Stimulated activated CD8-positive, alpha-beta memory T cell treated with anti-CD3 and anti-CD28 coated beads, Interleukin-4, amount 100 ng/mL, for 4 hours (primary cell): ENCODE data around the gene INPP4A.

Source experiments
- DNase-seq, 2 donors: peaks; one replicate each; pipeline ENCODE4 v3.0.0-alpha.2; 2020; ENCODE audit warnings: low read depth in 2 of 2, low spot score in 1 of 2

Gene INPP4A

DNA sequence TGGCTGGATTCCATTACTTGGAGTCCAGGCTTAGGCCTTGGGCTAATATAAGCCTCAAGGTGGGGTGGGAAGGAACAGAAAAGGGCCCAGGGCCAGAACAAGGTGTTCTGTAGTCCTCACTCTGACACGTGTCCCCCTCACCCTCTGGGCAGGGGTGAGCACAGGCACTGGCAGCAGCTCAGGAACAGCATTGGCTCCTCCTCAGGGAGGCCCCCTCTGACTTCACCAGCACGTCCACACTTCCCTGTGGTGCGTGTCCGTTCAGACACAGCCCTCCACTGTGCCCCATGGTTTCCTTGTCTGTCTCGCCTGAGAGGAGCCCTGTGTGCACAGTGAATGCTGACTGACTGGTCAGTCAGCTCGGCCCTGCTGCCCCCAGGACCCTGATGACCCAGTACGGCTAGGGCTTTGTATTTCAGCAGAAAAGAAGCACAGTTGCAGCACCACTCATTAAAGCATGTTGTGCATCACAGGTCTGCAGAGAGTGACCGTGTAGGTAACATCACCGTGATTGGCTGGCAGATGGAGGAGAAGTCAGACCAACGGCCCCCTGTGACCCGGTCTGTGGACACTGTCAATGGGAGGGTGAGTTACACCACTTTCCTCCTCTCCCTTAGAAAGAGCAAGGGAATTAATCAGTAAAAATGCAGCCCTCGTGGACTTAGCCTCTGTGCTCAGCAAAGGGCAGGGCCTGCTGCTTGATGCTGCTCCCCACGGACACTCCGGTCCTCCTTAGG lies 92.9 kb downstream of the INPP4A start:
- DNase-seq, result no peak

DNA sequence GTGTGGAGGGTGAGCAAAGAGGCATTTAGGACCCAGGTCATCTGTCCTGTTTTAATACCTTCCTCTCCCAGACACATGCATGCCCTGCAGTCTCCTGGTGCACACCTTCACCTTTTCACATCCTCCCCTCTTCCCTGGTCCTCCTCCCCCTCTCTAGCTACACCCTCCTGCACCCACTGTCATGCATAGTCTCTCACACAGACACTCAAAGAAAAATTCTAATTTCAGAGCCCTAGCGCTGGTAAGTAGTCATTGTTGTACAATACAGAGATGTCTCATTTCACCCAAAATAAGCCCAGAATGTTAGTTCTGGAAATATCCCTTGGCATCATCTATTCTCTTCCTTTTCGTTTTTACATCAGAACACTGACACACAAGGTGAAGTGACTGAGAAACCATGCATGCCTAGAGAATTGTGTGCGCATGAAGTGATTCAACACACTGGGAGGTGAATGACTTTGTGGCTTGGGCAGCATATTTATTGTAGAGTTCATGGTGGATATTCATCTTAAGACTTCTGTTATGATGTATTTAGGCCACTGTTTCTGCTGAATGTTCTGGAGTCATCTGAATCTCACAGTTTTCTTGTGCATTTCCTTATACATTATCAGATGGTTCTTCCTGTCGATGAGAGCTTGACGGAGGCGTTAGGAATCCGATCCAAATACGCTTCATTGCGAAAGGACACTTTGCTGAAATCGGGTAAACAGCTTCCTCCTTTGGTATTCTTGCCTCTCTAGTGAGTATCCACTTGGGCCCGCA lies 93.8 kb downstream of the INPP4A start:
- no peak for DNase-seq

DNA sequence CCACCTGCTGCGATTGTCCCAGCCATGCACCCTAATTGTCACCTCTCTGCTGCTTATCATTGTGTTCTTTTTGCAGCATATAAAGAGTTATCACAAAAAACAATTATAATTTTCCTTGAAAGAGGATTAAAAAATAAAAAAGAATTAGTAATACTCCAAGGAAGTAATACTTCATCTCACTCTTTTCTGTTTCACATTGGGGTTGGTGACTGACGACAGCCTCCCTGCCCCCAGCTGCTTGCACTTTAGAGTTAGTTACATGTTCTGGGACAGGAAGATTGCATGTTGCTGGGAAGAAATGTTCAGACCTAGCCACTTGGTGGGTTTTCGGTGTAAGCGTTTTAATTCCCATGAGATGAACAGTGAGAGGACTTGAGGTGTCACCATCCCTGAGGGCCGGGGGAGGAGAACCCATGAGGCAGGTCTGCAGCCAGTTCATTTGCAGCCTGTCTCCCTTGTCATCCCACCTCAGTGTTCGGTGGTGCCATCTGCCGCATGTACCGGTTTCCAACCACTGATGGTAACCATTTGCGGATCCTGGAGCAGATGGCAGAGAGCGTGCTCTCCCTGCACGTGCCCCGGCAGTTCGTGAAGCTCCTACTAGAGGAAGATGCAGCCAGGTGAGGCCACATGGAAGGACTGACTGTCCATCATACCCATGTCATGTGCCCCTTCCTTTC lies 94.5 kb downstream of the INPP4A start:
- DNase-seq, result no peak

DNA sequence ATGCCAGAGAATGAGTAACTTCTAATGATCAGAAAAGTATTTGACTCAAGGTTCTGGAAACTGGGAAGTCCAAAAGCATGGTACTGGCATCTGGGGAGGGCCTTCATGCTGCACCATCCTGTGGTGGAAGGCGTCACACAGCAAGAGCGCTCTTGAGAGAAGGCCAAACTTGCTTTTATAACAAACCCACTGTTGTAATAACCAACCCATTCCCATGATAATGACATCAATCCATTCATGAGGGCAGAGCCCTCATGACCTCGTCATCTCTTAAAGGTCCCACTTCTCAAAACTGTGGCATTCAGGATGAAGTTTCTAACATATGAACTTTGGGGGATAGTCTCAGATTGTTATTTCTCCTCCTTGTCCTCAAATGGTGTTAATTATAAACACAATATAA lies 95.9 kb downstream of the INPP4A start:
- no peak for DNase-seq

DNA sequence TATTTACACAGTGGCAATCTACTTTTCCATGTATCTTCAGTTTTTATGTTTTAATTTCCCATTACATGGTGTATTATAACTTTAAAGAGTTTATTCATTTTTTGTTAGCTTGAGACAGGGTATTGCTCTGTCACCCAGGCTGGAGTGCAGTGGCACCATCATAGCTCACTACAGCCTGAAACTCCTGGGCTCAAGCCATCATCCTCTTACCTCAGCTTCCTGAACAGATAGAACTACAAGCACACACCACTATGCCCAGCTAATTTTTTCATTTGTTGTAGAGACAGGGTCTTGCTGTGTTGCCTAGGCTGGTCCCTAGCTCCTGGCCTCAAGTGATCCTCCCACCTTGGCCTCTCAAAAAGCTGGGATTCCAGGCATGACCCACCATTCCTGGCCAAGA lies 96.8 kb downstream of the INPP4A start:
- no peak for DNase-seq

DNA sequence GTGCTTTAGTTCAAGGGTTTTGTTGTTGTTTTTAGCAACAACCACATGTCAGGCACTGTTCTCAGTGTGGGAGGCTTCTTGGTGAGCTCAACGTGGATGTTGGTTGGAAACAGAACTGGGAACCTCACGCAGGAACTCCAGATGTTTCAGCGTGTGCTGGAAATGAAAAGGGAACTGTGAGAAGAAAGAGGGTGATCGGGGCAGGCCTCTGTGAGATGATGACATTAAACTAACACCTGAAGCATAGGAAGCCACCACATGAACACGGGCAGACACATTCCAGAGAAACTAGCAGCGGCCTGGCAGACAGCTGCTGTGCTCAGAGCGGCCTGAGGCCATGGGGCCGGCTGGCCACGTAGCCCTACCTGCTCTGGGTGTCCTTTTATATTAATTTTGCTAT lies 97.2 kb downstream of the INPP4A start:
- DNase-seq, result no peak

DNA sequence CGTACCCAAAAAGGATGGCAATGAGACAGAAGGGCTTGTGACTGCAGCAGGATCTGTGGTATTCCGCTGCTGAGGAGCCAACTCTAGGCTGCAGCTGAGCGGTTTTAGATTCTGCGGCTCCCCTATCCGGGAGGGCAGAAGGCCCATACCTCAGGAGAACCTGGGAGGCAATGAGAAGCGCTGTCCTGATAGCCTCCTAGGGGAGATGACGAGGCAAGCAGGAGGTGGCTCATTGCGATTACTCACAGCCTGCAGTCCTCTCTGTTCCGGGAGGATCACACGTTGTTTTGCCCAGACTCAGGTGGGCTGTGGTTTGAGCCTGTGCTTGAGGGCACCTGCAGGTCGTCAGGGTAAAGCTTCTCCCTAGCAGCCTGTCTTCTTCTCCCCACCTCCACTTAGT lies 98.6 kb downstream of the INPP4A start:
- no peak for DNase-seq

DNA sequence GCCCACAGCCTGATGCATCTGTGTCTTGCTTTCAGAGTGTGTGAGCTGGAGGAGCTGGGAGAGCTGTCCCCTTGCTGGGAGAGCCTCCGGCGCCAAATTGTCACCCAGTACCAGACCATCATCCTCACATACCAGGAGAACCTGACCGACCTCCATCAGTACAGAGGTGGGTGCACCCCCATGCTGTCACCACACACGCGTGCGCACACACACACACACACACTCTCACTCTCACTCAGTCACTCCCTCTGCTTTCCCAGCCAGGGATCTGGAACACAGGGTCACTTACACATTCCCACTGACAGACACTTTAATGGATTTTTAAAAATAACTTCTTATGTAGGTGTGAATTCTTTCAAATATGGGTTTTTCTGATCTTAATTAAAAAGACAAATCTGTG lies 99.2 kb downstream of the INPP4A start:
- no peak for DNase-seq

DNA sequence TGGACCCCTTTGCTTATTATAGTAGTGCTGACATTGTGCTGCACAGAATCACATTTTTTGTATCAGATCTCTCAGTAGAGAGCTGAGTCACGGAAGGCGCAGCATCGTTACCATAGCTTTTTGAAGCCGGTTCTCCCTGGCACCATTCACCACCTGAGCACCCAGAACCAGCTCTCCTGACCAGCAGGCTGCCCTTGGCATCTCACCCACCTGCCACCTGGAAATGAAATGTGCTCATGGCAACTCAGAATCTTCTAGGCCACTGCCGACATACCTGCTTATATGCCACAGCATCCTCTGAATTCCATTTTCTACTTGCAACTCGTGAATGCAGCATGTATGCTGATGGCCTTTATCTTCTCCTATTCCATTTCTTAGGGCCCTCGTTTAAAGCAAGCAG lies 100.9 kb downstream of the INPP4A start:
- DNase-seq, result no peak

DNA sequence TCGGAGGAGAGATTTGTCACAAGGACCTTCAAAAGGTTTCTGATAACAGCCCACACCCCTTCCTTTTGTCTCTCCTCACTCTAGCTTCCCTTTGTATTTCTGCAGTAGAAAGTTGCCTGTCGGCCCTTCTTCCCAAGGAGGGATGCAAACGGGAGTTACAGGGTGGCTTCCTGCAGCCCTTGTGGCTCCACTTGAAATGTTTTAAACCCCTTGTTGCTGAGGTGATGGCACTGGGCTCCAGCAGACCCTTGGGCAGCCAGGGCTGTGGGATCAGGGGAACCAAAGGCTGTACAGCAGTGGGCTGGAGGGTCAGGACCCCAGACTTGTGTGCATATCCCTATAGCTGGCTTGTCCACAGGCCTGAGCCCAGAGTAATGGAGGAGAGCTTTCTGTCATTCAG lies 101.5 kb downstream of the INPP4A start:
- no peak for DNase-seq

DNA sequence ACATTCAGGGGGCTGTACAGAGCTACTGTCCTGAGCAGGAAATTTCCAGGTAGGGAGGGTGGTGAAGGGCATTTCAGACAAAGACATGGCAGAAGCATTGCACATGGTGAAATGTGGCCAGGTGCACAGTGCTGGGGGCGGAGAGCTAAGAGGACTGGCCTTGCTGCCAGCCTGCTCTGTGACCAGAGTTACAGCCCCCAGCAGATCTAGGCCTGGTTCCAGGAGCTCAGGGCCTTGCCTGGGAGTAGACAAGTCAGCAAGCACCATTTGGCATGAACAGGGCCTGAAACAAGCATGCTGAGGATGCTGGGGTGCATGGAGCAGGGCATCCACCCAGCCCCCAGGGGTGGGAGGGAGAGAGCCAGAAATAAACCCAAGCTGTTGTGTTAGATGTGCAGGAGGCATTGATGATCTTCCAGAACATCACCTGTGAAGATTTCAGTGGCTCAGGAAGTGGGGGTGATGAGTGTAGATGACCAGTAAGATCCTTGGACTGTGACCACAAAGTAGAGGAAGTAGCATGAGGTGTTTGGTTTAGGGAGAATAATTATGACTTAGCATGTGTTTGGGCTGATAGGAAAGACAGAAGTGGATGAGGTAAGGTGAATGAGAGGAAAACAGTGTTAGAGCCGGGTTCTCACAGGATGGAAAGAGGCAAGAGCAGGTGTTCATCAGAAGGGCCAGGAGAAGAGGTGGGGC lies 102.6 kb downstream of the INPP4A start:
- no peak for DNase-seq

DNA sequence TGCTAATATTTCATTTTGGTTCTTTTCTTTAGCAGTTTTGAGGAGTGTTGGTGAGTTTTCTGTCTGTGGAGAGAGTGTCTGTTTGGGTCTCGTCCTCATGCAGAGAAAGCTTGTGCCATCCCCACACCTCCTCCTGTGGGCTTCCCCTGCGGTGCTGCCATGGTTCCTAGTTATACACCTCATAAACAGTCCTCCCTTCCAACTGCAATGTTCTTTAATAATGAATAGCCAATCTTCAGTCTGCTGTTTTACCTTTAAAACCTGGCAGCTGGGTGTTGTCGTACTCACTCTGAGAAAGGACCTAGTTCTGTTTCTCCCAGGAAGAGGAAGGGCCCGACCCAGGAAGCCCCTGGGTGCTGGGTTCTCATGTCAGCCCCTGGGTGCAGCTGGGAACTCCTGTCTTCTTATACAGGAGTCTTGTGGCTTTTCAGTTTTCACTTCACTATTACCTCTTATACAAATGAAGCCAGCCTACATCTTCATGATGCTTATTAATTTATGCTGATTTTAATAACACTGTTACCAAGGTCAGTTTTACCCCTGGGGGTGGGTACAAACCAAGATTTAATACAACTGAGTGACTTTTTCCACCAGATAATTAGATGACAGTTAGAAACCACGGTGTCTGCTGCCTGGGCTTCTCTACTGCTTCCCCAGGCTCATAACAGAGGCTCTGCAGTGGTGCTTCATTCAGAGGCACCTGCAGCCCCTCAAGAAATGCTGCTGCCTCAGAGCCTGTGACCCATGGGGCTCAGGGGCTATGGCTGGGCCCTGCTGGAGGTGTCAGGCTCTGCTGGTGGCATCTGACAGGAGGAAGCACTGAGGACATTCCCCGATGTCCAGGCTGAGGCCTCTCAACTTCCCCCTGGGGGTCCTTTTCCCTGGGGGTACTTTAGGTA lies 104.5 kb downstream of the INPP4A start:
- no peak for DNase-seq

DNA sequence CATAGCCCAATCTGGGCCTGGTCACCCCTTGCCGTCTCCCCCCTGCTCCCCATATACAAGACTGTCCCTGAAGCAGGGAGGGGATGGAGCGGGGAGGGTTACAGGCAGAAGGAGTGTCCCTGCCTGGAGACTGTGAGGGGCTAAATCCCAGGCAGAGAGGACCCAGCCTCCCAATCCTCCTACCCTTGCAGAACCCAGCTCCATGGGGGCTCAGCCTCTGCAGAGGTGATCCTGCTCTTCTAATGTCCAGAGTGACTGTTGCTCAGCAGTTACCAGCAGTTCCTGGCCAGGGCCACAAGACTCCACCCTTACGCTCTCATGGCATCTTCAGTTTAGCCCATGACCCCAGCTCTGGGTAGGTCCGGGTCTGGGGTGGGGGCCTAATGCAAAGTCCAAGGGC lies 105.5 kb downstream of the INPP4A start:
- DNase-seq, result no peak

DNA sequence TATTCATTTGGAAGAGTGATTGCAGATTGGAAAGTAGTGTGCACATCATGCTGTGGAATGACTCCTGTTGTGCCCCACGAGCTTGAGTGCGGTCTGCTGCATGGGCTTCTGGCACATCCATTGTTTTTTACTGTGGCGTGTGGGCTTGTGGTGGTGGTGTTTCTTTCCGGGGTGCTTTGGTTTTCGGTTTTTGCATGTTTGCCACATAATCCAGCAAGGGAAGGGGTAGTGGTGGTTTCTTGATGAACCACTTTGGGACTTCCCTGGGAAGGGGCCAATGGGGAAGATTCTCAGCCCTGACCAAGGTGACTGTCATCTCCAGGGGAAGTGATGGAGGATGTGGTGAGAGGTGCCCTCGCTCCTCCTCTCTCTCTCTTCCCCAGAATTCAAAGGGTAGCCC lies 106.7 kb downstream of the INPP4A start:
- no peak for DNase-seq

DNA sequence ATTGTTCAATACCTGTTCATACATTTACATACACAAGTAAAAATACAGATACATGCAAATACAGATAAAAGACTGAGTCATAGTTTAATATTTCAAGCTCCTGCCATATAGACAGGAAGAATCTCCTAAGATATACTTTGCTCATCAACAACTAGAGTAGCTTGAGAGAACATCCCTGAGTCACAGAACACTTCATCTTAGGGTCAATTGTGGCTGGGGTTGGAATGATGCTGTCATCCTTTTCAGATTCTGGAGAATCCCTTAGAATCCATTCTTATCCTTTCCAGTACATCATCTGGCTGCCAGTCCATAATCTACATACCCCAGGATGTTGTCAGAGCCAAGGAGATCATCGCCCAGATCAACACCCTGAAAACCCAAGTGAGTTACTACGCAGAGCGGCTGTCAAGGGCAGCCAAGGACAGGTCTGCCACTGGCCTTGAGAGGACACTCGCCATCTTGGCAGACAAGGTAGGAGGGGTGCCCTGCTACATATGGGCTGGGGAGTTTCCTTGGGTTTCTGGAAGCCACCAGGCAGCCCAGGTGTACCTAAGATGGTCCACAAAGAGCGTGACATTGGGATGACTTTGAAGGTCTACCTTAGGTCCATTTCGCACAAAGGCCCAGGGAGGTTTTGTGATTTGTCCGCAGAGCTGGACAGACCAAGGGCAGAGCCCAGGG lies 108.0 kb downstream of the INPP4A start:
- no peak for DNase-seq

DNA sequence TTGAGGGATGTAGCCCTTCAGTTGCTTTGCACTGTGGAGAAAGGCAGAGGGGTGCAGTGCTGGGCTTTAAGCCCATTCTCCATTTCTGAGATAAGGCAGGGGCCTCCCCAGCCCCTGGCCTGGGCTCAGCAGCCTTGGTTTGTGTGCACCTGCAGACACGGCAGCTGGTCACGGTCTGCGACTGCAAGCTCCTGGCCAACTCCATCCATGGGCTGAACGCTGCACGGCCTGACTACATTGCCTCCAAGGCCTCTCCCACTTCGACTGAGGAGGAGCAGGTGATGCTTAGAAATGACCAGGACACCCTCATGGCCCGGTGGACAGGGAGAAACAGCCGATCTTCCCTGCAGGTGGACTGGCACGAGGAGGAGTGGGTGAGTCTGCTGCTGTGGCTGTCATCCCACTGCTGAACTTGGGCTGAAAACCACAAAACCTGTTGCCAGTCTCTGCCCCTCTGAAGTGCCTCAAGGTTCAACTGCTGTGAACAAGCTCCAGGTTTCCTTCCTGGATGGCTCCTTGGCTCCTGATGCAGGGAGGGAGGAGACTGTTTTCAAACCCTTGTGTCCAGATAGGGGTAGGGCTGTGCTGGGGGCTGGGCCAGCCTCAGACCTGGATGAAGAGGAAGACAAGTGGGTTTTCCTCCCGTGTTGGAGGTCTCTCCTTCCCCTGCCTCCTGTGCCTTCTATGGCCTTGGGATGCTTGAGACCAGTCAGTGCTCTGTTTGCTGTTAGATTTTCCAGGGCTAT lies 109.6 kb downstream of the INPP4A start:
- no peak for DNase-seq

DNA sequence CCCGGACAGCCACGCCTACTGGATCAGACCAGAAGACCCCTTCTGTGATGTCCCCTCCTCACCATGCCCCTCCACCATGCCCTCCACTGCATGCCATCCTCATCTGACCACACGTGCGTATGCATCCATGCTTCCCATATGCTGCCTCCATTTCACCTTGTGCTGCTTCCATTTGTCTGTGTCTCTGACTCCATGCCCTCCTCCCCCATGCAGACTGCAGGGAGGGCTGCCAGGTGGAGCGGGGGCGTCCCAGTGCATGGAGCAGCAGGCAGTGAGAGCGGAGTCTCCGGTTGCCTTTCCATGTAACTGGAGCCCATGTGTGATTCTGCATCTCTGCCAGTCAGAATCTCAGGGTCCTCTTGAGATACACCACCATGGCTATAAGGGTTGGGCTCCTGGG lies 111.0 kb downstream of the INPP4A start:
- no peak for DNase-seq

DNA sequence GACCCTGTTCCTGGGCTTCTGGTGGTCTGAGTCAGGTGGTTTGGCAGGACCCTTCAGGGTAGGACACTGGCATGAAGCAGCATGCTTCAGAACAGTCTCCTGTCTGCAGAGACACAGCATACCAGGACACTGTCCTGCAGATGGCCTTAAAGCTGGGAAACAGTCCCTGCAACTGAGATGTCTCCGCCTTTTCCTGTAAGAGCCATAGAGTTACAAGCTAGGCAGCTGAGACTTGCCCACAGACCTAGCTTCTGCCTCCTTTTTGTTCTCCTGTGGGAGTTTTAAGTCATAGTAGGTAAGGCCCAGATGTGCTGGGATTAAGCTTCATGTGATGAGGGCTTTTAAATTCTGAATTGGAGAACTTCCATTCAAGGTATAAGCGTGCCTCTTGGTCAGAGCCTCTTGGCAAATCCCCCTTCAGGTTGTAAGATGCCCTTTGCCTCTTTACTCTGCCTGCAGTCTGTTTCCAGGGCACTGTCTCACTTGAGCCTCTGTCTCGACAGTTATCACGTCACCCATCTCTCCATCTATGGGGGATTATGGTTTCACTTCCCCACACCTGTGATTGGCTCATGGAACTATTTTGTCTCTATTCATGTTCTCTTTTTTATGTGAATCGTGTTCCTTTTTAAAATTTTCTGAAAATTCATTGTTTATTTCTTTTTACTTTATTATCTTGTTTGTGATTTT lies 111.8 kb downstream of the INPP4A start:
- no peak for DNase-seq
